ENCODE data around the gene ZDHHC15.
"Not testable (repeated sequence)": the region's sequence is repeated elsewhere in the genome, so short reads cannot be mapped to it uniquely, and the experiment has no call there.

The ZDHHC15 gene, protein sequence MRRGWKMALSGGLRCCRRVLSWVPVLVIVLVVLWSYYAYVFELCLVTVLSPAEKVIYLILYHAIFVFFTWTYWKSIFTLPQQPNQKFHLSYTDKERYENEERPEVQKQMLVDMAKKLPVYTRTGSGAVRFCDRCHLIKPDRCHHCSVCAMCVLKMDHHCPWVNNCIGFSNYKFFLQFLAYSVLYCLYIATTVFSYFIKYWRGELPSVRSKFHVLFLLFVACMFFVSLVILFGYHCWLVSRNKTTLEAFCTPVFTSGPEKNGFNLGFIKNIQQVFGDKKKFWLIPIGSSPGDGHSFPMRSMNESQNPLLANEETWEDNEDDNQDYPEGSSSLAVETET

DNA sequence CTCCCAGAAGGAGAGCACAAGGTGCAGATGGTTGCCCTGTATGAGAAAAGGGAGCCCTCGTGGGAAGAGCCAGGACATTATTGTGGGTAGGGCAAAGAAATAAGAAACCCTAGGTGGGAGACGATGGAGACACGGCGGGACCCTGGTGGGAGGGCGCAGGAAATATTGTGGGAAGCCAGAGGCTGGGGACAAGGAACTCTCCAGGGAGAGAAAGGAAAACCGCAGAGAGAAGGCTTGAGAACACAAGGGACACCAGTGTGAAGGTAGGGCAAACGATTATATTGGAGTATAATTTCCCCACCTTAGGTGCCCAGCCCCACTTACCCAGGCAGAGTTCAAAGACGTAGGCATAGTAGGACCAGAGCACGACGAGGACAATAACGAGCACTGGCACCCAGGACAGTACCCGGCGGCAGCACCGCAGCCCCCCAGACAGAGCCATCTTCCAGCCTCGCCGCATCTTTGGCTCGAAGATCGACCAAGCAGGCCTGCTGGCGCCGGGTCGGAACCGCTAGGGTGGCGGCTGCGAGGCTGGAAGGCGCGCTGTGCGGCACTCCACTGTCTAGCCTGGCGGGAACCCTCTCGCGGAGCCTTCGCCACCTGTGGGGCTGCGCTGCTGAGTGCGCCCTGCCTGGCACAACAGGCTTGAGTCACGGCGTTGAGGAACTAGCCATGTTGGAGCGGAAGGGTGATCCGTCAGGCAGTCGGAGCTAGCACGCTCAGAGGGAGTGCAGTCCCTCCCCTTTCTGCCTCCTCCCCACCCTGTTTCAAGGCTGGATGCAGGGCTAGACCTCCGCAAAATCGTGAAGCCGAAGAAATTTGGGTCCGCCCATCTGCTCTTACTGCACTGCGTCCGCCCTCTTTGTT lies at the start of gene ZDHHC15:
Gene ZDHHC15, minus strand, starts transcription at position 473 of the 867 bp plus-strand sequence. Its CDS starts 13 bp downstream, at position 460.
- TF ChIP-seq, protein P1, sequence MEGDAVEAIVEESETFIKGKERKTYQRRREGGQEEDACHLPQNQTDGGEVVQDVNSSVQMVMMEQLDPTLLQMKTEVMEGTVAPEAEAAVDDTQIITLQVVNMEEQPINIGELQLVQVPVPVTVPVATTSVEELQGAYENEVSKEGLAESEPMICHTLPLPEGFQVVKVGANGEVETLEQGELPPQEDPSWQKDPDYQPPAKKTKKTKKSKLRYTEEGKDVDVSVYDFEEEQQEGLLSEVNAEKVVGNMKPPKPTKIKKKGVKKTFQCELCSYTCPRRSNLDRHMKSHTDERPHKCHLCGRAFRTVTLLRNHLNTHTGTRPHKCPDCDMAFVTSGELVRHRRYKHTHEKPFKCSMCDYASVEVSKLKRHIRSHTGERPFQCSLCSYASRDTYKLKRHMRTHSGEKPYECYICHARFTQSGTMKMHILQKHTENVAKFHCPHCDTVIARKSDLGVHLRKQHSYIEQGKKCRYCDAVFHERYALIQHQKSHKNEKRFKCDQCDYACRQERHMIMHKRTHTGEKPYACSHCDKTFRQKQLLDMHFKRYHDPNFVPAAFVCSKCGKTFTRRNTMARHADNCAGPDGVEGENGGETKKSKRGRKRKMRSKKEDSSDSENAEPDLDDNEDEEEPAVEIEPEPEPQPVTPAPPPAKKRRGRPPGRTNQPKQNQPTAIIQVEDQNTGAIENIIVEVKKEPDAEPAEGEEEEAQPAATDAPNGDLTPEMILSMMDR (IDR thresholded peaks at IDR 0.05; ENCODE audit: low read depth, low read length) = no peak
- no peak within 1 kb of the TSS for H3K4me3 ChIP-seq (ENCODE audit: low read depth, low read length)

DNA sequence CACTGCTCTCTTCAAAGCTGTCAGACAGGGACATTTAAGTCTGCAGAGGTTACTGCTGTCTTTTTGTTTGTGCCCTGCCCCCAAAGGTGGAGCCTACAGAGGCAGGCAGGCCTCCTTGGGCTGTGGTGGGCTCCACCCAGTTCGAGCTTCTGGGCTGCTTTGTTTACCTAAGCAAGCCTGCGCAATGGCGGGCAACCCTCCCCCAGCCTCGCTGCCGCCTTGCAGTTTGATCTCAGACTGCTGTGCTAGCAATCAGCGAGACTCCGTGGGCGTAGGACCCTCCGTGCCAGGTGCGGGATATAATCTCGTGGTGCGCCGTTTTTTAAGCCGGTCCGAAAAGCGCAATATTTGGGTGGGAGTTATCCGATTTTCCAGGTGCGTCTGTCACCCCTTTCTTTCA lies 37.7 kb upstream of the ZDHHC15 start:
- H3K4me3 ChIP-seq (ENCODE audit: low read depth, low read length) = not testable (repeated sequence)

DNA sequence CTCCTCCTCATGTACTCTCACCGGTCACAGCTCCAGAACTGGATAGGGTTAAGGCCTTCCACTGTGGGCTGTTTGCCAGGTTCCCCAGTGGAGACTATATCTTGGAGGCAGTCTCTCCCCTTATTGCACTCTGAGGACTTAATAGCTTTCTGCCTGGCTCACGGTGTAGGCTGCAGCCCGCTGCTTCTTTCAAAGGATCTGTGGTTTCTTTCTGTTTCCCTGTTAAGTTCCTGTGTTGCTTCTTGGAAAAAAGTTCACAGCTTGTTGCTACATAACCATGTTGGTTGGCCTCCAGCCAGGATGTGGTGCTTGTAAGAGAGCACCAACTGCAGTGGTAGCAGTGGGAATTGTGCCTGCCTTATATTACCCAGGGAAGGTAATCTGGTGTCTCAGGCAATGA lies 24.9 kb upstream of the ZDHHC15 start:
- TF ChIP-seq, protein P1 (IDR thresholded peaks at IDR 0.05; ENCODE audit: low read depth, low read length) = no peak
- no peak overlapping the region for H3K4me3 ChIP-seq (ENCODE audit: low read depth, low read length)

DNA sequence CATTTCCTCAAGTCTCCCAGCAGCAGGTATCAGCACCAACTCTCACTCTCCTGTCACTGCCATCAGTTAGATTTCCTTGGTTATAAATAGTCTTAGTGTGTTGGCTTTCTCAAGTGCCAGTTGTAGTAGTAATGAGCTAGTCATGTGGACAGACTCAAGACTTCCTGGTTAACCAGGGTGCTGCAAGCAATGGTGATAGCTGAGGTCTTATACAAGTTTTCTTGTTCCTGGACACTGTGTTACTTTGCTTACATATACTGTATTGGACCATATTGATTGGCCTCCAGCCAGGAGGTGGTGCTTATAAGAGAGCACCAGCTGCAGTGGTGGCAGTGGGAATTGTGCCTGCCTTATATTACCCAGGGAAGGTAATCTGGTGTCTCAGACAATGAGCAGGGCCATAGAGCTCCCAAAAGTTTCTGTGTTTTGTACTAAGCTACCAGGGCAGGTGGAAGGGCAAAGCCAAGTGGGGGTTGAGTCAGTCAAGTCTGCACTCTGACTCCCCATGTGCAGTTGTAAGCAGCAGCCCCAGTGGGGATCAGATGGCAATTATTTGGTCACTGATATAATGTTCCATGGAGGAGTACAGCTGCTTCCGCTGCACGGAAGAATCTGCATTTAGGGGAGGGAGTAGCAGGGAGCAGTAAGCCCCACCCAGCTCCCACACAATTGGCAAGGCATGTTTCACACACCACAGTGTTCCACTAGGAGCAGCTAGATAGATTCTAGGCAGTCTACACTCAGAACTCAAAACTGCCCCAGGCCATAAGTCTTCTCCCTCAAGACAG lies 24.1 kb upstream of the ZDHHC15 start:
- TF ChIP-seq, protein P1 (IDR thresholded peaks at IDR 0.05; ENCODE audit: low read depth, low read length) = no peak
- H3K4me3 ChIP-seq (ENCODE audit: low read depth, low read length) = no peak overlapping the region

DNA sequence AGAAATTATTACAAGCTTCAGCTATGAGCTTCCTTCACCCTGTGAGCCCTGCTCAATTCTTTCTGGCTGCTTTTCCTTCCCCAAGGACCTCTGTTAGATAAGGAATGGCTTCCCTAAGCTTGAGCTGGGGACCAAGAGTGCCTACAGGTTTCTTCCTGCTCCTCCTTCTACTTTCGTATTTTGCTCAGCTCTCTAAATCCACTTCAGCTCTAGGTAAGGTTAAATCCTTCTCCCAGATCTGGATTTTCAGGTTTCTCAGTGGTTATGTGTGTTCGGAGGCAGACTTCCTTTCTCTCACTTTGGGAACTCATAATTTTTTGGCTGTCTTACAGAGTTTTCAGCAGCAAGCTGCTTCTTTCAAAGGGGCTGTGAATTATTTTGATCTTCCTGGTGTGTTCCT lies 21.9 kb upstream of the ZDHHC15 start:
- H3K4me3 ChIP-seq (ENCODE audit: low read depth, low read length) = no peak overlapping the region
- TF ChIP-seq, protein P1 (IDR thresholded peaks at IDR 0.05; ENCODE audit: low read depth, low read length) = no peak

DNA sequence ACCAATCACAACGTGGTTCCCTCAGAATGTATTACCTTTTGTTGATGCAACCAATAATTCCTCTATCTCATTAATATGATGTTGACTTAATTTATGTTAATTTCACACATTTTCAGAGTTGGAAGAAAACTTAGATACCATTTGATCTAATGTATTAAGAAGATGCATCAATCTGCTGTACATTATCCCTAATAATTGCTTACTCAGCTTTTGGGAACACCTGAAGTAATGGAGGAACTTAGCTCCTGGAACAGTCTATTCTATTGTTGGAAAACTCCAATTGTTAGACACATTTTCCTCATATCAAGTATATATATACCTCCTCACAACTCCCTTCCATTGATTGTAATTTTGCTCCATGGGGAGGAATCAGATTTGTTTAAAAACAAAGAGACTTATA lies 38.9 kb downstream of the ZDHHC15 start:
- H3K4me3 ChIP-seq (ENCODE audit: low read depth, low read length) = no peak overlapping the region
- TF ChIP-seq, protein P1 (IDR thresholded peaks at IDR 0.05; ENCODE audit: low read depth, low read length) = no peak

DNA sequence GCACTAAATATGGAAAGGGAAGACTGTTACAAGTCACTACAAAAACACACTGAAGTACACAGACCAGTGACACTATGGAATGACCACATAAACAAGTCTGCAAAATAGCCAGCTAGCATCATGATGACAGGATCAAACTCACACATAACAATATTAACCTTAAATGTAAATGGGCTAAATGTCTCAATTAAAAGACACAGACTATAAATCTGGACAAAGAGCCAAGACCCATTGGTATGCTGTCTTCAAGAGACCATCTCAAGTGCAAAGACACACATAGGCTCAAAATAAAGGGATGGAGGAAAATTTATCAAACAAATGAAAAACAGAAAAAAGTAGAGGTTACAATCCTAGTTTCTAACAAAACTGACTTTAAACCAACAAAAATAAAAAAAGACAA lies 61.1 kb downstream of the ZDHHC15 start:
- not testable (repeated sequence) for H3K4me3 ChIP-seq (ENCODE audit: low read depth, low read length)

Data from WI38 (cell line).